ENCODE results near the gene MYO1F. TPM values are rescaled to one million over a fixed set of nuclear protein-coding genes. Genes with fewer than 3 reads are reported as not detected.

Gene MYO1F
- total and polyA plus RNA-seq, 10 of the 15 experiments (the other 5 are each of a cell fraction or from before 2014, with no cell fraction given), result 3.5 to 49.4 (median 31.3) TPM

GRCh38 chr19:8518536-8518935 is 58.7 kb downstream of the MYO1F start:
- Histone ChIP-seq H3K27me3 (replicated peaks in 1 of 2; ENCODE audit: control insufficient read depth in 2 of 2, insufficient read depth in 2 of 2, low read length in 1 of 2) (no peaks in the 10 kb centered on the region), H3K79me2 (ENCODE audit: control insufficient read depth, insufficient read depth, low read length) (no peaks in the 10 kb centered on the region), H2AFZ (ENCODE audit: control insufficient read depth, low read depth, low read length) (no peak overlapping the region), H3K4me3 (no peak overlapping the region), H3K36me3 (ENCODE audit: control insufficient read depth in 2 of 2, insufficient read depth in 2 of 2, low read length in 1 of 2) (peaks cover 0 to 2% of the 10 kb centered on the region in 2 experiments; a peak in 1 of 4 replicates), H3K9ac (ENCODE audit: control insufficient read depth, insufficient read depth, low read length) (no peak overlapping the region), H3K27ac (ENCODE audit: control insufficient read depth, insufficient read depth) (no peak overlapping the region), H3K4me1 (ENCODE audit: control insufficient read depth, insufficient read depth, low read length) (peaks cover 4% of the 10 kb centered on the region; the same call in 1 of the 2 replicates), H3K9me3 (replicated peaks; ENCODE audit: control insufficient read depth, insufficient read depth, low read length) (no peaks in the 10 kb centered on the region), H3K4me2 (ENCODE audit: control insufficient read depth, insufficient read depth) (no peak overlapping the region), H4K20me1 (ENCODE audit: control insufficient read depth, insufficient read depth) (no peaks in the 10 kb centered on the region)
- ChIA-PET POLR2A (no interaction called here), RAD21 (ENCODE audit: unreplicated experiment) (no interaction called here), SMC1A (ENCODE audit: uncharacterized antibody, unreplicated experiment) (no interaction called here), CTCF (interaction anchor here (0.6 to 3.3 kb wide), 2 partner anchors 61 to 98 kb away, joined by 3 to 16 read pairs; no protein-coding TSS in a partner anchor)
- intact Hi-C loops (cut with micrococcal nuclease; ENCODE audit: unreplicated experiment), result no loop called here
- ATAC-seq (no peak), DNase-seq (ENCODE audit: low read depth, low spot score) (no peak), FAIRE-seq (no peak)
- BruUV-seq (replicated peaks), result no TSS peak
- TF ChIP-seq TCF7 (IDR thresholded peaks at IDR 0.05; ENCODE audit: borderline replicate concordance) (no peak), ZNF622 (IDR thresholded peaks at IDR 0.05) (no peak), SMARCA5 (IDR thresholded peaks at IDR 0.05) (no peak), ZNF207 (IDR thresholded peaks at IDR 0.05; ENCODE audit: borderline replicate concordance) (no peak), ZNF274 (IDR thresholded peaks at IDR 0.05; ENCODE audit: insufficient read depth, insufficient read length) (no peak), SP1 (IDR thresholded peaks at IDR 0.05; ENCODE audit: low read depth, low read length) (no peak)
- TF ChIP-seq, protein P1, sequence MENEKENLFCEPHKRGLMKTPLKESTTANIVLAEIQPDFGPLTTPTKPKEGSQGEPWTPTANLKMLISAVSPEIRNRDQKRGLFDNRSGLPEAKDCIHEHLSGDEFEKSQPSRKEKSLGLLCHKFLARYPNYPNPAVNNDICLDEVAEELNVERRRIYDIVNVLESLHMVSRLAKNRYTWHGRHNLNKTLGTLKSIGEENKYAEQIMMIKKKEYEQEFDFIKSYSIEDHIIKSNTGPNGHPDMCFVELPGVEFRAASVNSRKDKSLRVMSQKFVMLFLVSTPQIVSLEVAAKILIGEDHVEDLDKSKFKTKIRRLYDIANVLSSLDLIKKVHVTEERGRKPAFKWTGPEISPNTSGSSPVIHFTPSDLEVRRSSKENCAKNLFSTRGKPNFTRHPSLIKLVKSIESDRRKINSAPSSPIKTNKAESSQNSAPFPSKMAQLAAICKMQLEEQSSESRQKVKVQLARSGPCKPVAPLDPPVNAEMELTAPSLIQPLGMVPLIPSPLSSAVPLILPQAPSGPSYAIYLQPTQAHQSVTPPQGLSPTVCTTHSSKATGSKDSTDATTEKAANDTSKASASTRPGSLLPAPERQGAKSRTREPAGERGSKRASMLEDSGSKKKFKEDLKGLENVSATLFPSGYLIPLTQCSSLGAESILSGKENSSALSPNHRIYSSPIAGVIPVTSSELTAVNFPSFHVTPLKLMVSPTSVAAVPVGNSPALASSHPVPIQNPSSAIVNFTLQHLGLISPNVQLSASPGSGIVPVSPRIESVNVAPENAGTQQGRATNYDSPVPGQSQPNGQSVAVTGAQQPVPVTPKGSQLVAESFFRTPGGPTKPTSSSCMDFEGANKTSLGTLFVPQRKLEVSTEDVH (IDR thresholded peaks at IDR 0.05; ENCODE audit: low read depth, partially characterized antibody), result no peak
- TF ChIP-seq, protein P2, sequence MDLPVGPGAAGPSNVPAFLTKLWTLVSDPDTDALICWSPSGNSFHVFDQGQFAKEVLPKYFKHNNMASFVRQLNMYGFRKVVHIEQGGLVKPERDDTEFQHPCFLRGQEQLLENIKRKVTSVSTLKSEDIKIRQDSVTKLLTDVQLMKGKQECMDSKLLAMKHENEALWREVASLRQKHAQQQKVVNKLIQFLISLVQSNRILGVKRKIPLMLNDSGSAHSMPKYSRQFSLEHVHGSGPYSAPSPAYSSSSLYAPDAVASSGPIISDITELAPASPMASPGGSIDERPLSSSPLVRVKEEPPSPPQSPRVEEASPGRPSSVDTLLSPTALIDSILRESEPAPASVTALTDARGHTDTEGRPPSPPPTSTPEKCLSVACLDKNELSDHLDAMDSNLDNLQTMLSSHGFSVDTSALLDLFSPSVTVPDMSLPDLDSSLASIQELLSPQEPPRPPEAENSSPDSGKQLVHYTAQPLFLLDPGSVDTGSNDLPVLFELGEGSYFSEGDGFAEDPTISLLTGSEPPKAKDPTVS (IDR thresholded peaks at IDR 0.05; ENCODE audit: low read depth, low read length), result no peak
- TF ChIP-seq, protein P3, sequence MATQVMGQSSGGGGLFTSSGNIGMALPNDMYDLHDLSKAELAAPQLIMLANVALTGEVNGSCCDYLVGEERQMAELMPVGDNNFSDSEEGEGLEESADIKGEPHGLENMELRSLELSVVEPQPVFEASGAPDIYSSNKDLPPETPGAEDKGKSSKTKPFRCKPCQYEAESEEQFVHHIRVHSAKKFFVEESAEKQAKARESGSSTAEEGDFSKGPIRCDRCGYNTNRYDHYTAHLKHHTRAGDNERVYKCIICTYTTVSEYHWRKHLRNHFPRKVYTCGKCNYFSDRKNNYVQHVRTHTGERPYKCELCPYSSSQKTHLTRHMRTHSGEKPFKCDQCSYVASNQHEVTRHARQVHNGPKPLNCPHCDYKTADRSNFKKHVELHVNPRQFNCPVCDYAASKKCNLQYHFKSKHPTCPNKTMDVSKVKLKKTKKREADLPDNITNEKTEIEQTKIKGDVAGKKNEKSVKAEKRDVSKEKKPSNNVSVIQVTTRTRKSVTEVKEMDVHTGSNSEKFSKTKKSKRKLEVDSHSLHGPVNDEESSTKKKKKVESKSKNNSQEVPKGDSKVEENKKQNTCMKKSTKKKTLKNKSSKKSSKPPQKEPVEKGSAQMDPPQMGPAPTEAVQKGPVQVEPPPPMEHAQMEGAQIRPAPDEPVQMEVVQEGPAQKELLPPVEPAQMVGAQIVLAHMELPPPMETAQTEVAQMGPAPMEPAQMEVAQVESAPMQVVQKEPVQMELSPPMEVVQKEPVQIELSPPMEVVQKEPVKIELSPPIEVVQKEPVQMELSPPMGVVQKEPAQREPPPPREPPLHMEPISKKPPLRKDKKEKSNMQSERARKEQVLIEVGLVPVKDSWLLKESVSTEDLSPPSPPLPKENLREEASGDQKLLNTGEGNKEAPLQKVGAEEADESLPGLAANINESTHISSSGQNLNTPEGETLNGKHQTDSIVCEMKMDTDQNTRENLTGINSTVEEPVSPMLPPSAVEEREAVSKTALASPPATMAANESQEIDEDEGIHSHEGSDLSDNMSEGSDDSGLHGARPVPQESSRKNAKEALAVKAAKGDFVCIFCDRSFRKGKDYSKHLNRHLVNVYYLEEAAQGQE (IDR thresholded peaks at IDR 0.05; ENCODE audit: low read depth, low read length), result no peak
- TF ChIP-seq, protein P4, sequence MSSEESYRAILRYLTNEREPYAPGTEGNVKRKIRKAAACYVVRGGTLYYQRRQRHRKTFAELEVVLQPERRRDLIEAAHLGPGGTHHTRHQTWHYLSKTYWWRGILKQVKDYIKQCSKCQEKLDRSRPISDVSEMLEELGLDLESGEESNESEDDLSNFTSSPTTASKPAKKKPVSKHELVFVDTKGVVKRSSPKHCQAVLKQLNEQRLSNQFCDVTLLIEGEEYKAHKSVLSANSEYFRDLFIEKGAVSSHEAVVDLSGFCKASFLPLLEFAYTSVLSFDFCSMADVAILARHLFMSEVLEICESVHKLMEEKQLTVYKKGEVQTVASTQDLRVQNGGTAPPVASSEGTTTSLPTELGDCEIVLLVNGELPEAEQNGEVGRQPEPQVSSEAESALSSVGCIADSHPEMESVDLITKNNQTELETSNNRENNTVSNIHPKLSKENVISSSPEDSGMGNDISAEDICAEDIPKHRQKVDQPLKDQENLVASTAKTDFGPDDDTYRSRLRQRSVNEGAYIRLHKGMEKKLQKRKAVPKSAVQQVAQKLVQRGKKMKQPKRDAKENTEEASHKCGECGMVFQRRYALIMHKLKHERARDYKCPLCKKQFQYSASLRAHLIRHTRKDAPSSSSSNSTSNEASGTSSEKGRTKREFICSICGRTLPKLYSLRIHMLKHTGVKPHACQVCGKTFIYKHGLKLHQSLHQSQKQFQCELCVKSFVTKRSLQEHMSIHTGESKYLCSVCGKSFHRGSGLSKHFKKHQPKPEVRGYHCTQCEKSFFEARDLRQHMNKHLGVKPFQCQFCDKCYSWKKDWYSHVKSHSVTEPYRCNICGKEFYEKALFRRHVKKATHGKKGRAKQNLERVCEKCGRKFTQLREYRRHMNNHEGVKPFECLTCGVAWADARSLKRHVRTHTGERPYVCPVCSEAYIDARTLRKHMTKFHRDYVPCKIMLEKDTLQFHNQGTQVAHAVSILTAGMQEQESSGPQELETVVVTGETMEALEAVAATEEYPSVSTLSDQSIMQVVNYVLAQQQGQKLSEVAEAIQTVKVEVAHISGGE (CRISPR knock-in tag; IDR thresholded peaks at IDR 0.05), result no peak
- in situ Hi-C loops (cut with MboI), result no loop called here
- WGBS (ENCODE audit: insufficient coverage, insufficient replicate concordance, low lambda C conversion rate, missing lambda C conversion rate), result 54% methylated on average over 9 of the region's 11 CpGs
